ENCODE data around the gene SNX13.

Gene SNX13

GRCh38 chr7:17946591-17946990 lies 6.3 kb upstream of the SNX13 start:
- no peak overlapping the region for H3K4me3 ChIP-seq (ENCODE audit: low read depth, low read length)

- H3K4me3 ChIP-seq (ENCODE audit: low read depth, low read length) = no peak overlapping the region
Measured at GRCh38 chr7:17944720-17945119, 4.4 kb upstream of the SNX13 start.

GRCh38 chr7:17943006-17943405 lies 2.7 kb upstream of the SNX13 start:
- H3K4me3 ChIP-seq (ENCODE audit: low read depth, low read length) = no peak overlapping the region

GRCh38 chr7:17942231-17942630 lies 1.9 kb upstream of the SNX13 start:
- no peak overlapping the region for H3K4me3 ChIP-seq (ENCODE audit: low read depth, low read length)

DNA sequence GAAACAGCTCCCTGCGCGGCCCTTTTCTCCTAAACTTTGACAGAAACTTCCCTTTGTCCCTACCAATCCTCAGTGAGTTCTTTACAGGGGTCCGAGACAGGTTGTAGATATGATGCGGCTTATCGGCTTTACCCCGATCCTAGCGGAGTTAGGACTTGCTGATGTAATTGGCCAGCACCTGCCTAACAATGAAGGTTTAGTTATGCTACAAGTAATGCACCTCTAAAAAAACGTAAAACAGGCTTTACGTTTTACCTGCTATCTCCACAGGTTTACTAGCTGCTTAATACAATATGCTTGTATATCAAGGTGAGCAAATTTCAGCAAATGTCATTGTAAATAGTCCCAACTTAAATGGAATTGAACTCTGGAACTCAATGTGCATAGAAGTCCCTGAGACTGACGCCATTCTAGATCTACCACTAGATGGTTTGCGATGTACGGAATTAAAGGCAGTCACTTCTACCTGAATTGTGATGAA lies 697 bp upstream of the SNX13 start:
- H3K4me3 ChIP-seq (ENCODE audit: low read depth, low read length) = peak overlapping the region; percentile 94

- H3K4me3 ChIP-seq (ENCODE audit: low read depth, low read length) = peak overlapping the region; percentile 94
Measured at GRCh38 chr7:17939606-17940301, 540 bp downstream of the SNX13 start.

DNA sequence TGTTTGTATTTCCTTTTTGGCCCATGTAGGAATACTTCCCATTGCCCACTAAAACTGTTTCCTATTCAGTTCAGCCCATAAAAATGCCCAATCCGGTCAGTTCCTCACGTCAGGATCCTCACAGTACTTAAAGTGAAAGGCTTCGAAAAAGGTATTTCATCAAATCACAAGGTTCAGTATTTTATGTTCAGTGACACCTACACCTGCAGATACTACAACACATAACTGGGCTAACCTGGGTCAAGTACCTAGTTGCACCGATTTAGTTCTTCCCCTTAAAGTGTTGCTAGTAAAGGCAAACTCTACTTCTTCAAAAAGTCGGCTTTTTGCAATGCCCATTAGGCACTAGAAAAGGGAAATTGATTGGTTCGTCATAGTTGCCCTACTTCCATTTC lies 1.1 kb downstream of the SNX13 start:
- peak overlapping the region; percentile 94 for H3K4me3 ChIP-seq (ENCODE audit: low read depth, low read length)

DNA sequence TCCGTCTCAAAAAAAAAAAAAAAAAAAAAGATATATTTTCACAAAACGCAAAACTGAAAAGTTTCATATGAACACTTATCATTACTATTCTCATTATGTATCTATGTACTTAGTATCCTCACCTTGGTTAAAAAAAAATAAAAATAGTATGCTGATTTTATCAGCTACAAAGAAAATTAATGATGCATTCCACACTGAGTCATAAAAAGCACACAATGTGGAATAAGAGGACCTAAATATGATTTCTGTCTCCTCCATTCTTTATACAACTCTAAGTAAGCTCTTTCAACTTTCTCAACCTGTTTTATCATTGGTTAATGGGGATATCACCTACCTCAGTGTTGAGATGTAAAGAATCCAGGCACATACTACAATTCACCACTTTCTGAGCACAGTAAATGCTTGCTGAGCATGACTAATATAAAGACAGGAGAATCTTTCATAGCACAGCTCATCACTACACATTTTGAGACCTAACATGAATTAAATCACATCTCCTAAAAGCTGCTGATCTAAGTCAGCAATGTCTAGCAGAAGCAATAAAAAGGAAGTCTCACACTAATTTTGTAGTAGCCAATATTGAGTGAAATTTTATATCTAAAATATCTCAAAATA lies 2.7 kb downstream of the SNX13 start:
- no peak overlapping the region for H3K4me3 ChIP-seq (ENCODE audit: low read depth, low read length)

- no peak overlapping the region for H3K4me3 ChIP-seq (ENCODE audit: low read depth, low read length)
Measured at GRCh38 chr7:17936321-17936720, 4.0 kb downstream of the SNX13 start.

- no peak overlapping the region for H3K4me3 ChIP-seq (ENCODE audit: low read depth, low read length)
Measured at GRCh38 chr7:17934612-17935240, 5.6 kb downstream of the SNX13 start.

GRCh38 chr7:17934094-17934493 lies 6.2 kb downstream of the SNX13 start:
- no peak overlapping the region for H3K4me3 ChIP-seq (ENCODE audit: low read depth, low read length)

- no peak overlapping the region for H3K4me3 ChIP-seq (ENCODE audit: low read depth, low read length)
Measured at GRCh38 chr7:17932770-17933169, 7.5 kb downstream of the SNX13 start.

- H3K4me3 ChIP-seq (ENCODE audit: low read depth, low read length) = no peak overlapping the region
Measured at GRCh38 chr7:17931069-17931468, 9.2 kb downstream of the SNX13 start.

- H3K4me3 ChIP-seq (ENCODE audit: low read depth, low read length) = no peak overlapping the region
Measured at GRCh38 chr7:17930546-17930945, 9.7 kb downstream of the SNX13 start.

- H3K4me3 ChIP-seq (ENCODE audit: low read depth, low read length) = no peak overlapping the region
Measured at GRCh38 chr7:17929647-17930395, 10.5 kb downstream of the SNX13 start.

DNA sequence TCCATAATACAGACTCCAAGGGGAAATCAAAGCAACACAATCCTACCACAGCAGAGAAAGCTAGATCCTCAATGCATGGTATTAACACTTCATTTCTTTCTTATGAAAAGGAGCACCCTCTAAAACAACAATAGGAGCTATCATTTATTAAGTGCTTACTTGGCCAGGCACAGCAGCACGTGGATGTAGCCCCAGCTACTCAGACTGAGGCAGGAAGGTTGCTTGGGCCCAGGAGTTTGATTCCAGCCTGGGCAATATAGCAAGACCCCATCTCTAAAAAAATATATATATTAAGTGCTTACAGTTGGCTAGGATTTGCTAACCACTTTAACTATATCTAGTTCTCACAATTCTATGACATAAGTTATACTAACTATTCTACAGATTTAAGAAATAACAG lies 12.2 kb downstream of the SNX13 start:
- no peak overlapping the region for H3K4me3 ChIP-seq (ENCODE audit: low read depth, low read length)

DNA sequence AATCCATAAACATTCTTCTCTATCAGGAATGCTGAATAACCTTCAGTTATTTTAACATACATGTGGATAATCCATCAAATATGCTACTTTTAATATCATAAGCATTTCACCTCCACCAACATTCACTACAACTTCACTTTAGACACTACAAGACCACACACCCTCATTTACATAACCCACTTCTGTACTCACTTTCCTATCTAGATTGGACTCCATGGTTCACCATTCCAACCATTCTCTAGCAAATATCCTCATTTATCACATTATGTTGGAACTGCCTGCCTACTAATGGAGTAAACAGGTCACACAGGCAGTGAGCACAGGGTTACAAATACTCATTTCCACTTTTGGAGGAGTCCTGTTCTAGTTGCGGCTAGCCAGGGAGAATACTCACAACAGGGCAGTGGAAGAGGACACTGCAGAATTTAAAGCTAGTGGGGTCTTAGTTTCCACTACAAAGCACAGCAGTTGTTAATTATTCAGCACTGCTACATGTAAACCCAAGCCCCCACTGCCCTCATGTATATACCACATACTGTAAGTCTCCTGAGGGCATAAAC lies 18.4 kb downstream of the SNX13 start:
- no peak overlapping the region for H3K4me3 ChIP-seq (ENCODE audit: low read depth, low read length)

GRCh38 chr7:17917842-17918241 lies 22.5 kb downstream of the SNX13 start:
- no peak overlapping the region for H3K4me3 ChIP-seq (ENCODE audit: low read depth, low read length)

GRCh38 chr7:17916786-17917185 lies 23.5 kb downstream of the SNX13 start:
- no peak overlapping the region for H3K4me3 ChIP-seq (ENCODE audit: low read depth, low read length)

- no peak overlapping the region for H3K4me3 ChIP-seq (ENCODE audit: low read depth, low read length)
Measured at GRCh38 chr7:17915796-17916195, 24.5 kb downstream of the SNX13 start.

DNA sequence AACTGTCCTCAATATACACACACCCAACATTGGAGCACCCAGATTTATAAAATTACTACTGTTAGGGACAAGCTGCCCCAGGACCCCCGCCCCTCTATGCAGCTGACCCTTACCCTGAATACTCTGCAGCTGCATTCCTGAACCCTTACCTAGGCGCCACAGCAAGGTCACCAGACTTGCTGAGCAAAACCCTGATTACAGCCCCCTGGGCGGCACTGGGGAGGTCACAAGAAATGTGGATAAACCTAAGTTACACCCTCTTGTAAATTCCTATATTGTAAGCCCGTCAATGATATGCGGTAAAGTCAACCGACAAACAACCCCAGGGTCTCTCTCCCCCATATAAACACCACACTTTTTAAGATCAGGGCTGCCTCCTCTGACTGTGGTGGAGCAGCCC lies 25.1 kb downstream of the SNX13 start:
- no peak overlapping the region for H3K4me3 ChIP-seq (ENCODE audit: low read depth, low read length)
